GM19438 (cell line): ENCODE measurements around the gene BRCA2.

Source experiments
- ATAC-seq: cut with Tn5 transposase; IDR thresholded peaks from one replicate; pipeline ENCODE4 v1.9.1; 2021; ENCODE audit warnings: low read depth; ENCODE audit not compliant: unreplicated experiment

BRCA2 gene

GRCh38 chr13:32315238-32316027, at the start of gene BRCA2, which contains the start of gene ZAR1L:
Gene BRCA2, plus strand, starts transcription at chr13:32315508. Its CDS starts 953 bp downstream, at chr13:32316461.
Gene ZAR1L, minus strand, starts transcription at chr13:32315363. Its CDS starts 3,438 bp downstream, at chr13:32311925.
- ATAC-seq: peak; percentile 91

GRCh38 chr13:32265726-32266125, 49.6 kb upstream of the BRCA2 start:
- no peak for ATAC-seq

- ATAC-seq: no peak
Observed at GRCh38 chr13:32266130-32266529, 49.2 kb upstream of the BRCA2 start.

- no peak for ATAC-seq
Observed at GRCh38 chr13:32267836-32268439, 47.4 kb upstream of the BRCA2 start.

- ATAC-seq: no peak
Observed at GRCh38 chr13:32272021-32272683, 43.2 kb upstream of the BRCA2 start.

GRCh38 chr13:32277839-32278238, 37.5 kb upstream of the BRCA2 start:
- ATAC-seq: no peak

- no peak for ATAC-seq
Observed at GRCh38 chr13:32278426-32278825, 36.9 kb upstream of the BRCA2 start.

GRCh38 chr13:32281096-32281495, 34.2 kb upstream of the BRCA2 start:
- no peak for ATAC-seq

- ATAC-seq: no peak
Observed at GRCh38 chr13:32282096-32282711, 33.1 kb upstream of the BRCA2 start.

- no peak for ATAC-seq
Observed at GRCh38 chr13:32284927-32285632, 30.2 kb upstream of the BRCA2 start.

- no peak for ATAC-seq
Observed at GRCh38 chr13:32285633-32285965, 29.7 kb upstream of the BRCA2 start.

GRCh38 chr13:32297206-32297605, 18.1 kb upstream of the BRCA2 start:
- no peak for ATAC-seq

GRCh38 chr13:32298695-32299094, 16.6 kb upstream of the BRCA2 start:
- ATAC-seq: no peak

- ATAC-seq: no peak
Observed at GRCh38 chr13:32299893-32300292, 15.4 kb upstream of the BRCA2 start.

- ATAC-seq: no peak
Observed at GRCh38 chr13:32300406-32300805, 14.9 kb upstream of the BRCA2 start.

GRCh38 chr13:32300920-32301319, 14.4 kb upstream of the BRCA2 start:
- no peak for ATAC-seq

GRCh38 chr13:32302461-32302860, 12.8 kb upstream of the BRCA2 start:
- ATAC-seq: no peak

GRCh38 chr13:32305646-32306045, 9.7 kb upstream of the BRCA2 start:
- no peak for ATAC-seq

GRCh38 chr13:32309312-32310133, 5.8 kb upstream of the BRCA2 start:
- ATAC-seq: peak; percentile 22
